ENCODE results near the gene ZNF93. TPM values are rescaled to one million over a fixed set of nuclear protein-coding genes. Genes with fewer than 3 reads are reported as not detected.

Gene ZNF93
- total and polyA plus RNA-seq, 2 of the 4 experiments (the other 2 are of a cell fraction), result 3.7 to 10.6 TPM

DNA sequence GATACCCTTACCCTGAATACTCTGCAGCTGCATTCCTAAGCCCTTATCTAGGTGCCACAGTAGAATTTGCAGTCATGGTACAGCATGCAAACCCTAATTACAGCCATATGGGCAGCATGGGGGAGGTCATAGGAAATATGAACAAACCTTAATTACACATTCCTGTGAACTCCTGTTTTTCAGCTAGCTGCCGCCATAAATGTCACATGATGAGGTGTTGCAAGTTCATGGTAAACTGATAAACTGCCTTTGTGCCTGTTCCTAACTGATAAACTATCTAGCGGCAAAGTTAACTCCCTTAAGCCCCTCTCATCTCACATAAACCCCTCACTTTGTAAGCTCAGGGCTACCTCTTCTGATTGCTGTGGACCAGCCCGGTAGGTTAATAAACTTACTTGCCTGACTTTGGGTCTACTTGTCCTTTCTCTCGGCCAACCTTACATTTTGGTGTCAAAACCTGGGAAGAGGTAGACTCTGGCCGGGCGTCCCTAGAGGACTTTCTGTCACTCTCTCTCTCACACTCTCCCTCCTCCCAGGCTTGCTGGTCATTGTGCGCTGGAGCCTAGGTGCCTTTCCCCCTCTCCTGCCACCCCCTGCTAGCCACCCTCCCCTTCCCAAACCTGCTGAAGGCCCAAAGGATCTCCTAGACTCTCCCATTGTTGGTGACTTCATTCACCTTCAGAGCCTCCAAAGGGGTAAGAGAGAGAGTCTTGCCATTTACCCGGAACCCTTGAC is 43.3 kb downstream of the ZNF93 start:
- H3K14ac ChIP-seq (replicated peaks; ENCODE audit: low read depth, low read length), result no peak overlapping the region
- dilution Hi-C loops (cut with HindIII; ENCODE audit: low sequenced_read_pairs, unreplicated experiment), result no loop called here
- TF ChIP-seq, protein P1, sequence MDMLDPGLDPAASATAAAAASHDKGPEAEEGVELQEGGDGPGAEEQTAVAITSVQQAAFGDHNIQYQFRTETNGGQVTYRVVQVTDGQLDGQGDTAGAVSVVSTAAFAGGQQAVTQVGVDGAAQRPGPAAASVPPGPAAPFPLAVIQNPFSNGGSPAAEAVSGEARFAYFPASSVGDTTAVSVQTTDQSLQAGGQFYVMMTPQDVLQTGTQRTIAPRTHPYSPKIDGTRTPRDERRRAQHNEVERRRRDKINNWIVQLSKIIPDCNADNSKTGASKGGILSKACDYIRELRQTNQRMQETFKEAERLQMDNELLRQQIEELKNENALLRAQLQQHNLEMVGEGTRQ (IDR thresholded peaks at IDR 0.05; ENCODE audit: low read depth, low read length), result no peak
- no peak overlapping the region for H3K23ac ChIP-seq (ENCODE audit: low read depth, low read length)
- no peak overlapping the region for H2BK120ac ChIP-seq (ENCODE audit: low read depth, low read length)
- no peak overlapping the region for H3K4ac ChIP-seq (ENCODE audit: low read depth, low read length)
- no peaks in the 10 kb centered on the region for H4K20me1 ChIP-seq (ENCODE audit: insufficient read depth, low read length)
- H3K9me1 ChIP-seq (ENCODE audit: insufficient read depth, low read length), result no peaks in the 10 kb centered on the region
- in situ Hi-C loops (cut with MboI; ENCODE audit: low sequenced_read_pairs), result no loop called here
- ATAC-seq (ENCODE audit: low read depth) (no peak), DNase-seq (no peak)
- H3K18ac ChIP-seq (ENCODE audit: low read depth, low read length), result no peak overlapping the region
- ChIA-PET POLR2A (ENCODE audit: unreplicated experiment) (no interaction called here), CTCF (no interaction called here)
- H3K4me3 ChIP-seq (ENCODE audit: insufficient read depth, low read depth, low read length), result no peak overlapping the region
- 60% methylated on average over 1 of the region's 8 CpGs; no CpG with 5 or more reads in 1 of the 2 experiments for WGBS, 2 experiments (ENCODE audit: extremely low coverage in 2 of 2, insufficient read length in 1 of 2)
- no peak overlapping the region for H4K5ac ChIP-seq (ENCODE audit: low read depth, low read length)
- intact Hi-C loops (cut with micrococcal nuclease), result no loop called here
- no peaks in the 10 kb centered on the region for H3K4me1 ChIP-seq (ENCODE audit: control insufficient read depth, insufficient read depth, low read length)
- H2BK15ac ChIP-seq (ENCODE audit: low read depth, low read length), result no peak overlapping the region
- no peak overlapping the region for H2AFZ ChIP-seq (replicated peaks; ENCODE audit: low read length, poor library complexity)
- no peaks in the 10 kb centered on the region for H3K79me1 ChIP-seq (ENCODE audit: low read depth in 1 of 2, low read length in 2 of 2)
- no peaks in the 10 kb centered on the region for H3K27me3 ChIP-seq (ENCODE audit: control insufficient read depth, insufficient read depth, low read length)
- no peak overlapping the region for H3K56ac ChIP-seq (ENCODE audit: extremely low read depth, insufficient read depth, low read length)
- H2AK9ac ChIP-seq (replicated peaks; ENCODE audit: low read depth, low read length, poor library complexity), result no peak overlapping the region
- no peak overlapping the region for H2AK5ac ChIP-seq (ENCODE audit: low read depth, low read length)
- H4K8ac ChIP-seq (ENCODE audit: low read depth in 2 of 2, low read length in 2 of 2), result no peak overlapping the region
- BruUV-seq (replicated peaks), result no TSS peak
- H3K9me3 ChIP-seq (ENCODE audit: control insufficient read depth, insufficient read depth, low read length), result peaks cover 23% of the 10 kb centered on the region
- H3K36me3 ChIP-seq (ENCODE audit: control insufficient read depth, insufficient read depth, low read length), result no peaks in the 10 kb centered on the region
- H2BK5ac ChIP-seq (ENCODE audit: low read depth, low read length, poor library complexity, severe bottlenecking), result no peak overlapping the region
- H3K9ac ChIP-seq (ENCODE audit: low read depth, low read length), result no peak overlapping the region
- H4K91ac ChIP-seq (ENCODE audit: insufficient read depth, low read depth, low read length), result no peak overlapping the region
- no peak overlapping the region for H3K4me2 ChIP-seq (ENCODE audit: low read depth, low read length)
- no peak overlapping the region for H2BK20ac ChIP-seq (ENCODE audit: low read depth, low read length)
- H3K27ac ChIP-seq (ENCODE audit: insufficient read depth, low read length), result no peak overlapping the region
